ENCODE data around the gene CUBN. TPM values are rescaled to one million over a fixed set of nuclear protein-coding genes. Genes with fewer than 3 reads are reported as not detected.
A peak's percentile ranks its signal among the peaks of the same experiment; 100 is the strongest.

The CUBN gene
- total and polyA plus RNA-seq, 9 of the 15 experiments (the other 6 are each of a cell fraction or from before 2014, with no cell fraction given), result 0.04 to 0.33 (median 0.09) TPM

- no TSS peak for BruUV-seq (replicated peaks)
- no peak overlapping the region for H2AFZ ChIP-seq (ENCODE audit: low read depth, low read length)
- H4K20me1 ChIP-seq (replicated peaks; ENCODE audit: control insufficient read depth, insufficient read depth, low read length), result no peaks in the 10 kb centered on the region
- FAIRE-seq (peak; percentile 57), DNase-seq (ENCODE audit: extremely low read depth in 1 of 4, low spot score in 3 of 4) (peak in 2 of 4 experiments; percentile 13 to 41), ATAC-seq (peak; percentile 58; the same call in 1 of the 3 replicates)
- no peaks in the 10 kb centered on the region for H3K79me2 ChIP-seq (ENCODE audit: control insufficient read depth, insufficient read depth, low read length)
- no peak overlapping the region for H3K27ac ChIP-seq (ENCODE audit: extremely low read depth, low read depth, low read length)
- no peak overlapping the region for H3K9ac ChIP-seq (ENCODE audit: insufficient read depth in 1 of 2, low read depth in 2 of 2, low read length in 2 of 2)
- H3K4me1 ChIP-seq (replicated peaks in 1 of 2; ENCODE audit: control insufficient read depth in 2 of 2, insufficient read depth in 2 of 2, low read length in 2 of 2), result peaks cover 0 to 7% of the 10 kb centered on the region in 2 experiments; a peak in 1 of 5 replicates
- H3K4me3 ChIP-seq, result no peak overlapping the region
- POLR2A ChIA-PET, result interaction anchor here (0.6 kb wide), 1 partner anchor 10 kb away, joined by 3 read pairs; no protein-coding TSS in a partner anchor
- H3K9me3 ChIP-seq (replicated peaks; ENCODE audit: control insufficient read depth, insufficient read depth, low read depth, low read length), result no peaks in the 10 kb centered on the region
- intact Hi-C loops (cut with micrococcal nuclease) (no loop called here), in situ Hi-C loops (cut with MboI) (no loop called here)
- 36% methylated on average over 3 of the region's 3 CpGs for WGBS (ENCODE audit: insufficient coverage, low coverage, missing lambda C conversion rate)
- CTCF ChIA-PET (ENCODE audit: low intra/inter-chr PET ratio), result no interaction called here
- no peaks in the 10 kb centered on the region for H3K27me3 ChIP-seq (ENCODE audit: control insufficient read depth in 2 of 2, insufficient read depth in 2 of 2, low read length in 2 of 2)
- H3K36me3 ChIP-seq (ENCODE audit: control insufficient read depth, insufficient read depth, low read length), result no peaks in the 10 kb centered on the region
- H3K4me2 ChIP-seq (ENCODE audit: insufficient read depth, low read length), result no peak overlapping the region
- no peaks in the 10 kb centered on the region for H3K9me1 ChIP-seq (ENCODE audit: control insufficient read depth, insufficient read depth, low read length)
- TF ChIP-seq BHLHE40 (IDR thresholded peaks at IDR 0.05; ENCODE audit: low read length) (no peak), NFE2 (IDR thresholded peaks at IDR 0.05; ENCODE audit: low read depth) (0 out of 2 replicates have a peak, but pooled peaks have one; percentile 24), PRPF4 (IDR thresholded peaks at IDR 0.05; ENCODE audit: insufficient read depth, low read depth, low read length, poor library complexity, severe bottlenecking) (no peak), ATF3 (IDR thresholded peaks at IDR 0.05) (peak; percentile 29; the same call in 1 of the 2 replicates), ATF3 (CRISPR knock-in tag; conservative IDR thresholded peaks at IDR 0.05) (no peak), JUND (IDR thresholded peaks at IDR 0.05; ENCODE audit: borderline replicate concordance, low read depth, low read length) (peak; percentile 15; the same call in 1 of the 2 replicates), JUND (tag; IDR thresholded peaks at IDR 0.05; ENCODE audit: borderline replicate concordance, low read depth, low read length) (peak; percentile 31; the same call in 1 of the 3 replicates), MEIS2 (IDR thresholded peaks at IDR 0.05; ENCODE audit: partially characterized antibody) (peak; percentile 87), POU5F1 (IDR thresholded peaks at IDR 0.05; ENCODE audit: borderline replicate concordance, low read depth, low read length, partially characterized antibody) (no peak), CEBPG (CRISPR knock-in tag; IDR thresholded peaks at IDR 0.05) (peak; percentile 75), CEBPG (tag; conservative IDR thresholded peaks at IDR 0.05 in 1 of 2, IDR thresholded peaks at IDR 0.05 in 1 of 2) (peak; percentile 36 to 81), KDM1A (IDR thresholded peaks at IDR 0.05) (0 out of 4 replicates have a peak, but pooled peaks of 1 of the 2 experiments have one; percentile 21), PBX2 (CRISPR knock-in tag; IDR thresholded peaks at IDR 0.05; ENCODE audit: low read depth) (peak; percentile 68), PBX2 (tag; conservative IDR thresholded peaks at IDR 0.05; ENCODE audit: low read depth) (peak; percentile 88), CEBPB (tag; IDR thresholded peaks at IDR 0.05) (peak; percentile 95), ZNF668 (CRISPR knock-in tag; IDR thresholded peaks at IDR 0.05) (no peak), TAL1 (IDR thresholded peaks at IDR 0.05) (peak; percentile 22; the same call in 1 of the 2 replicates), CBFA2T3 (IDR thresholded peaks at IDR 0.05) (peak; percentile 74), SMARCA4 (IDR thresholded peaks at IDR 0.05) (0 out of 2 replicates have a peak, but pooled peaks have one; percentile 40), FOSL1 (tag; conservative IDR thresholded peaks at IDR 0.05) (peak; percentile 69), TEAD4 (IDR thresholded peaks at IDR 0.05; ENCODE audit: low read length) (0 out of 2 replicates have a peak, but pooled peaks have one; percentile 15), TEAD4 (CRISPR knock-in tag; IDR thresholded peaks at IDR 0.05; ENCODE audit: borderline replicate concordance) (no peak), ZFP1 (CRISPR knock-in tag; IDR thresholded peaks at IDR 0.05) (no peak)
Observed at GRCh38 chr10:17161775-17162174, 32.2 kb upstream of the CUBN start.

All from K562 (cell line).